CD4-positive, alpha-beta T cell treated with Interleukin-4 for 1 hour (primary cell): ENCODE results near the gene RUNX1.
"Not testable (repeated sequence)": the region's sequence is repeated elsewhere in the genome, so short reads cannot be mapped to it uniquely, and the experiment has no call there.

ENCODE experiments used
- DNase-seq, 2 donors: peaks; one replicate each; pipeline ENCODE4 v3.0.0-alpha.2; 2020 to 2022

RUNX1 gene

DNA sequence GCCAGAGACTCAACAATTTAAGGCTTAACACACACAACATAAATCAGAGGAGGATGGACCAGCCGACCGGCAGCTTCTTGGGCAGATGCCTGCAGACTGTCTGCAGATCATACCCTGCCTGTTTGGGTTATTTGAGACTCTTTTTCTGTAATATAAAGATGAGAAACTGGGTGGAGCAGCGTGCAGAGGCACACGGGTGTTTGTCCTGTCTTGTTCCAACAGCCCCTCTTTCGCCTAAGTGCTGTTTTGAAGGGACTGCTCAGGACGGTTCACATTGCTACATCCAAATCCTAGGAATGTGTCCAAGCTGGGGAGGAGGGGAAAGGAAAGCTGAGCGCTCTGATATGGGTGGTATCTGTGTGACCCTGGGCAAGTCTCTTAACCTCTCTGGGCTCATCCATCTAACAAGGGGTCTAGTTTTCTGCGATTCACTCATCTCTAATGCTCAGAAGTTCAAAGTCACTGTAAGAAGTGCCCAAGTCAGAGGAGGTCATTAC, 230.4 kb downstream of the RUNX1 start:
- no peak for DNase-seq

DNA sequence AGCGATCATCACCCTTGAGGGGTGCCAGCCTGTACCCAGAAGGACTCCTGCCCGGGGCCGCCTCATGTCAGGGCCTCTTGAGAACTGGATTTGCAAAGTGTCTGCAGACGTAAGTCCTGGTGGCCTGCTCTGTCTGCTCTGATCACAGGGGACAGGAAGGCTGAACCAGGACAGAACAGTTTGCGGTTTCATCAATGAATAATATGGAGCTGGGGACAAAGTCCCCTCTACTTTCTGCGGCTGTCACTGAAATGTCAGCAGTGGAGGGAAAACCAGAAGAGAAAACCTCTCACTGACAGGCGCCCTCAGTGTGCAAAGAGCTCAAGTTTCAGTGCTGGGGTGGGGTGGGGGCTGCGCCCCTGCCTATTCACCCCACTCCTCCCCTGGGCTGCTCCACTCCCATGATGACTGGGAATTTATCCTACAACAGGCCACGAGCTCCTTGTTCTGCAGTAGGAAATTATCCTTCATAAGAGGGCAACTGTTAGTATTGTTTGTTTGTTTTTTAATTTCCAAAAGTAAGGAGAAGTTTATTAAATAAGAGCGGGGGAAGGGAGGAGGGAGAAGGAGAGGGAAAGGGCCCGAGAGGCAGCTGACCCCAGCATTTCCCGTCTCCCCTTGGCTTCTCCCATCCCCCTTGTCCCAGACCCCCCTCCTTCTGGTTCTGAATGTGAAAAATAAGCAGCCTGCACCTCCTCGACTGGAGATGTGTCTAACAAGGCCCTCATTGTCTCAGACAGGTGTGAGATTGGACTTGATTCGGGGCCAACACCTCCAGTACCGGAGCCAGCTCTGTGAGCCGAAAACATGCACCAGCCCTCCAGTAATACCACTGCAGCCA, 231.1 kb downstream of the RUNX1 start:
- no peak for DNase-seq

DNA sequence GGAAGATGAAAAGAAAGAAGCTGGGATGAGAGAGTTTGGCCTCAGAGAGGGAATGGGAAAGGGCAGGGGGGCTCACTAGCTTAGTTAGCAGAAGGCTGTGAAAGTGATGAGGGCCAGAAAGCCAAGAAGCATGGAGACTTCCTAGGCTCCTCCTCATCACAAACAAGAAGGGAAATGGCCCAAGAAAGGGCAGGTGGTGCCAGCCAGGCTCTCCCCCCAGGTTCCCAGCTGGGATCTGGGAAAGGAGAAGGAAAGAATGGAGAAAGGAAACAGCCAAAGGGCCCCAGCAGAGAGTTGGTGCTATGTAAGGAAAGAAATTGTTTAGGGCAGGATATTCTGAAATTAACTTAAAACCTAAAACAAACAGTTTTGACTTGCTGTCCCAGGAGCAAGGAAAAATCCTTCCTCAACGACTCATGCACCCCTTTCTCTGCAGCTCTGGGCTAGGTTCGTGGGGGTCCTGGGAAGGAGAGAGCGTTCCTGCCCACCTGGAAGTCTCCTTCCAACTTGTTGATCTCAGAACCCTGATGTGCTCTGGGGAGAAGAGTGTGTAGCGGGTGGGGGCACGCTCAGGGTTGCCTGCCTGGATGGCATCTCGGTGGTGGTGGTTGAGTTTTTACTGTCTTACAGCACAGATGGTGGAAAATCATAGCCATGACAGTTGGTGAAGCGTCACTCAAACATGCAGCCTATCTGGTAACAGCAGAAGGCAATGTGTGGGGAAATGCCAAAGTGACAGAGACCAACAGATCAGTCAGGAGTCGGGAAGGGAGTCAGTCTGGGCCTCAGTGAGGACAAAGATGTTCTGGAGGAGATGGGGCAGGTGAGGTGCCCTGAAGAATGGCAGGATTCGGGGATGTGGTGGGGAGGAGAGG, 233.0 kb downstream of the RUNX1 start:
- DNase-seq, result no peak

DNA sequence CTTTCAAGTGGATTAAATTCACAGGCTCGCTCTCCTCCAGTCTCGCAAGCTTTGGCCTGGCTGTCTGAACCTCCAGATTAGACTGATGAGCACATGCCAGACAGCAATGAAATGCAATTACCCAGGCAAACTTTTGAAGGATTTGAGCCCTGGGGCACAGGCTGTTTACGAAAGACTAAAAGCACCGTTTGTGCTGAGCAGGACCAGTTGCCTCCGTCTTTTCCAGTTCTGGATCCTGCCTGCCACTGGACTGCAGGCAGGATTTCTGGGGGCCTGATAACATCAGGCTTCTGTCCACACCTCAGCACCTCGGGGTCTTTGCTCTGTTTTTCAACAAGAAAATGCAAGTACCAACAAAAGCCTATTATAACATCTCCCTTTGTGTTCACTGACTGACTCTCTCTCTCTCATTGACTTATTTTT, 234.6 kb downstream of the RUNX1 start:
- DNase-seq, result no peak

DNA sequence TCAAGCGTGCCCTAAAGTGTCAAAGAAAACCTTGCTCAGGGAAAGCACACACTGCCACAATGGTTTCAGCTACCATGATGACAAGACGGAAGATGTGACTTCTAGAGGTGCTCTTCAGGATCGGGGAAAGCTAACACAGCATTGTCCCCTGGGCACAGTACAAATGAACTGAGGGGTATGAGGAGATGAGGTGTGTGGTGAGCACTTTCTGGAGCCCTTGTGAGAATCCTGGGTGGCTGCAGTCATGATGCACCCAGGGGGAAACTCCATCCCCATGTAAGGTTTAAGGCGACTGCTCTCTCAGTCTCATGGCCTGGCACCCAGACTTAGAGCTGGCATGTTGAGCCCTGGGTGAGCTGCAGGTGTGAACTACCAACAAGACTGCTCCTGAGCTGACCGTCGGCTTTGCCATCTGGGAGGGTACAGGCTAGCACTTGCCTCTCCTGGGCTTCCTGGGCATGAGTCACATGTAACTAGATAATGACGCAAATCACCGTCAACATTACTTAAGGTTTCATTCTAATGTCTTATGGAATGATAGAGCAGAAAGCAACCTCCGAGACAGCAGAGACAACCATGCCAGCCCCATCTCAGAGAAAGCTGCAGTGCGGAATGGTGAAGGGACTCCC, 235.7 kb downstream of the RUNX1 start:
- no peak for DNase-seq

DNA sequence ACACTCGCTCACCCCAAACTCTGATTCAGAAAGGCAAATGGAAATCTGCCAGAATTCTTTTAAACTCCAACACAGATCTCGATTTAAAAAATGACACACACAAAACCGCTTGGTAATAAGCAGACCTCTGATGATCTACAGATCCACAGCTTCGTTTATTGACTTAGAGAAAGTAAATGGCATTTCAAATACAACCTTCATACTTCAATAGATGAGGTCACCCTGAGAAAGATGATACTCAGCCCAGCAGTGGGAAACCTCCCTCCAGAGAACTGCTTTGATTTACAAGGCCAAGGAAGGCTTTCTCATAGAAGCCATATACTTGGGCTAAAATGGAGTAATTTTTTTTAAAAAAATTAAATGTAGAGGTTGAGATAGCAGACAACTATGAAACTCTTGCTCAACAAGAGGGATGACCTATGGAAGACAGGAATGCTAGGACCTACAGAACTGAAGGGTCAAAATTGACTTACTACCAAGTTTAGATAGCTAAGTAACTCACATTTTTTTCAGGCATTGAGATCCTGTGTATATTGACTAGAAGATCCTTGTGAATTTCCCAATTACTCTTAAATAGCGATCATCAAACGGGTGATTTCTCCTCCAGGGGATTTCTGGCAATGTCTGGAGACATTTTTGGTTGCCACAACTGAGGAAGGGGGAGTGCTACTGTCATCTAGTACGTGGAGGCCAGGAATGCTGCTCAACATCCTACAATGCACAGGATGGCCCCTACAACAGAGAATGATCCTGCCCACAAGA, 236.4 kb downstream of the RUNX1 start:
- no peak for DNase-seq

DNA sequence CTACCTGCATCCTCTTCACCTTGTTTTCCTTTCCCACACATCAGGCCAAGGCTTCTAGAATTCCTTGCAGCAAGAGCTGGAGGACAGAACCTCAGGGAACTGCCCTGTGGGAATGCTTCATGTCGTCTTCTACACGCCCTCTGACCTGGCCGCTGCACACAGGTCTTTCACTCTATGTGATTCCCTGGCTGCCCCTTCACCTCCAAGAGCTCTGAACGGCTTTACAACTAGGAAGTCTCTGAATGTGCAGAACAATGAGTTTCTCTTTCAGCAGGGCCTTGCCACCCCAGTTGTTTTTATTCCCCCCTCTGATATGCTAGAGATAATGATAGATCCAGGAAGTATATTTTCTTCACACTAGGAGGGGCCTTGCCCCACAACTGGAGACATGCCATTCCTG, 237.7 kb downstream of the RUNX1 start:
- no peak for DNase-seq

DNA sequence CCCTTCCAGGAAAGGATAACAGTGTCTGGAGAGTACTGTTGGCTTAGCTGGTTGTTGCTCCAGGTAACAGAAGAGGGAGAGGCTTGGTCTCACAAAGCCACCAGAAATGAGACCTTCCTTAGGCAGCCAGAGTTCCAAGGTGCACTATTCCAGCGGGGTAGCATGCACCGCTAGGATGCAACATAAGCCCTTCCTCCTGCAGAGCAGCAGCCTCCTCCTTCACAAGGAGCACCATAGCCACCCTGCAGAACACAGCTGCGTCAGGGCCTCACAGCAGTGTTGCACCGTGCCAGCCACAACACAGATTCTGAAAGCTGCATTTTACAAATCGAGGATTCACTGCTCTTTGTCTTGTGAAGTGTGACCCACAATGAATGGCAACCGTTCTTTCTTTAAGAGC, 238.3 kb downstream of the RUNX1 start:
- no peak for DNase-seq

DNA sequence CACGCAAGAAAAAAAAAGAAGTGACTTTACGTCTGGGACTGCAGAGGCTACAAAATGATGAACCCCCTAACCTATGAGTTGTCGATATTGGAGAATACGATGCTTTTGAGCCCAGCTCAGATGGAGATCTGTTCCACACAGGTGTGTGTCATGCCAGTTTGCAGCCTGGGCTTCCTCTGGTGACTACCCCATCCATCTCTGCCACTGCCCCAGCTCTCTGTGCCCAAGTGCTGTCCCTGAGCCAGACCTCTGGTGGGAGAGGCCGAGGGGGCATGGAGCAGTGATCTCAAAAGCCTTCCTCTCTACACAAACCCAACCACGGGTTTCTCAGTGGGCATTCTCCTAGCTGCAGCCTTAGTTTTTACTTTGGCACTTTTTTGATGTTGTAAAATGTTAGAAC, 239.3 kb downstream of the RUNX1 start:
- no peak for DNase-seq

DNA sequence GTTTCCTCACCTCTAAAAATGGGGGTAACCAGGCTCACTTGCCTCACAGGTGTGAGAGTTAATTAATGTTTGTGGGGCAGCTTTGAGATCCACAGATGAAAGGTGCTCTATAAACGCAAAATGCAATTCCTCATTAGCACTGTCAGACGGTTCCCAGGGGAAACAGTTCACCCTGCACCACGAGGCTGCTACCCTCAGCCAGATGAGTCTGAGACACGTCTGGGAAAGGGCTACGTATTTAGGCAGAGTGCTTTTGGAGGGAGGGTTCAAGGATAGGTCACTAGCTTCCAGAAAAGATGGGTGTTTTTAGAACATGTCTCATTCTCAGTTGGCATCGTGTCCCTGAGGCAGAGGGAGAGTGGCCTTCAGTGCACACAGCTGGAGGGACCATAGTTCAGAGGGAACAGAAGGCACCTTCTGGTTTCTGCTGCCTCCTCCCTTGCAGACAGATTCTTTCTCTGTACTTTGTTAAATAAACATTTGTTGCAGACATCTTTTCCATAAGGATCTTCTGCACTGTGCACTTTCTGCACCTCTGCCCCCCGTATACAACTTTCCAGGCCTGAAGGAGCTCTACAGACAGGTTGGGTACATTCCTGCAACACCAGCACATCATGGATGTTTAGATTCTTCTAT, 240.4 kb downstream of the RUNX1 start:
- no peak for DNase-seq

DNA sequence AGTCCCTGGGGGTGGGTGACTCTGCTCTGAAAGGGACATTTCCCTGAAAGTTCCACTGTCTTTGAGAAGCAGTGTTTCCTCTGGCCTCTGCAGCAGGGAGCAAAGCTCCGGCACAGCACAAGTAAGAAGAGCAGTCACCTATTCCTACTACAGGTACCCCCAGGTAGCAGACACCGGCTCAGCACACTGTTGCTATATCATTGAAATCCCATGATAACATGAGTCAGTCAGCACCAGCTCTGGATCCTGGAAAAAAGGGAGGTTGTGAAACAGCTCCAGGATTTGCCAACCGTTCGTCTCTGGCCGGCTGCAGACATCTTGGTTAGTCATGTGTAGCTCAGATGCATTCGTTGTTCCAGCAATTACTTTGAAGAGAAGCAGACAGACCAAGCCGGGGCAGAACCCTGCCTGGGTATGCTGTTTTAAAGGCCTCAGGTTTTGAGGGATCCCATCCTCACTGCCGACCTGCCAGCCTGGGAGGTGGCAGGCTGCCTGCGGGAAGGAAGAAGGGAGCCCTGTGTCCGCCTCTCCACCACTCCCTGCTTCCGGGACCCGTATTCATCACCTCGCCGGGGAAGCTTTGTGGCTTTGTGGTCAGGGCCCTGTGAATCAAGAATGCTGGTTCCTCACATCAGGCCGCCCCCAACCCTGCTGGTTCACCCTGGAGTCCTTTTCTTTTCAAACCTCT, 241.1 kb downstream of the RUNX1 start:
- DNase-seq, result peak; percentile 52

DNA sequence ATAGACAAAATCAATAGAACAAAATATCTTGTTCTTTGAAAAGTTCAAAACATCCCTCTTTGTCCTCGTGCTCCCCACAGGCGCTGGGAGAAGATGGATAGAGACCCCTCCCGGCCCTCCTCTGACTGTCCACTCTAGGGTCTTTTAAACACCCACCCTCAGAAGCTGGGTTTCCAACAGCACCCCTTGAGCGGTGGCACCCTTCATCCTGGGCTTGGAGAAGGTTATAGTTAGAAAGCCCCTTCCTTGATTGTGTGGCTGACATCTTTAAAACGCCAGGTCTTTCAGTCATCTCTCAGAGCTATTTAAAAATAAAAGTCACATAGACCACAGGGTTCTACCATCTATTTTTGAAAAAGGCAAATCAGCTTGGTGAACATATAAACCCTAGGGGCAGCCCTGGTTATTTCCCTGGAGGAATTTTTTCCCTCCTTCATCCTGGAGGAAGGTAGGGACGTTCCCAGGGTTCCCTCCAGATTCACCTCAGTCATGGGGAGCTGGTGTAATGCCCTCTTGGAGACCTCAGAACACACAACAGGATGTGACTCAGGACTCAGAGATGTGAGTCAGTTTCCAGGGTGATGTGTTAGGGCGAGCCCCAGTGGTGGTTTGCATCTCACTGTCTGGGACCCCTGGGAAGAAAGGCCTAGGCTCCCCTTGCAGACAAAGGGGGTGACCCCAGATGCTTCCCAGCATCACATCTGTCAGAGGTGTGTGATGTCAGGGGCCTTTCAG, 241.8 kb downstream of the RUNX1 start:
- peak; percentile 52 to 65 for DNase-seq

DNA sequence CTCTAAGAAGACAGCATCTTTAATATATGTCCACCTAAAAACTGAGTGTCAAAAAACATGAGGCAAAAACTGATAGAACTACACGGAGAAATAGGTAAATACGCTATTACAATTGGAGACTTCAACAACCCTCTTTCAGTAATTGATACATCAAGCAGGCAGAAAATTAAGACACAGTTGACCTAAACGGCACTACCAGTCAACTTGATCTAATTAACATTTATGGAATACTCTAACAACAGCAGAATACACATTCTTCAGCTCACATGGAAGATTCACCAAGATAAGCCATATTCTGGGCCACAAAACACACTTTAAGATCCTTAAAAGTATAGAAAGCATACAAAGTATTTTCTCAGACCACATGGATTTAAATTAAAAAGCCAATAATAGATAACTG, 242.7 kb downstream of the RUNX1 start:
- no peak for DNase-seq

DNA sequence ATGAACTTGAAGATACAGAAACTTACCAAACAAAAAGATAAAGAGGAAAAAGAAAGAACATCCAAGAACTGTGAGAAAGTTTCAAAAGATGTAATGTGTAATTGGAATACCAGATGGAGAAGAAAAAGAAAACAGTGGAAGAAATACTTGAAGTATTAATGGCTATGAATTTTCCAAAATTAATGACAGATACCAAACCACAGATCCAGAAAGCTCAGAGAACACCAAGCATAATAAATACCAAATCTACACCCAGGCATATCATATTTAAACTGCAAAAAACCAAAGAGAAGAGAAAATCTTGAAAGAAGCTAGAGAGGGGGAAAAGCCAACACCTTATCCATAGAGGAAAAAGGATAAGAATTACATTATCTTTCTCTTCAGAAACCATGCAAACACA, 243.9 kb downstream of the RUNX1 start:
- DNase-seq, result no peak

DNA sequence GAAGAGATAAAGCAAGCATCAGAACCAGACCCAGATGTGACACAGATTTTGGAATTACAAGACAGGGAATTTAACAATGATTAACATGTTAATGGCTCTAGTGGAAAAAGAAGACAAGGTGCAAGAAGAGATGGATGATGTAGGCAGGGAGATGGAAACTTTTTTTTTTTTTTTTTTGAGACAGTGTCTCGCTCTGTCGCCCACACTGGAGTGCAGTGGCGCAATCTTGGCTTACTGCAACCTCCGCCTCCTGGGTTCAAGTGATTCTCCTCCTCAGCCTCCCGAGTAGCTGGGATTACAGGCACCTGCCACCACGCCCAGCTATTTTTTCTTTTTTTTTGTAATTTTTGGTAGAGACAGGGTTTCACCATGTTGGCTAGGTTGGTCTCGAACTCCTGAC, 244.5 kb downstream of the RUNX1 start:
- DNase-seq, result not testable (repeated sequence)

DNA sequence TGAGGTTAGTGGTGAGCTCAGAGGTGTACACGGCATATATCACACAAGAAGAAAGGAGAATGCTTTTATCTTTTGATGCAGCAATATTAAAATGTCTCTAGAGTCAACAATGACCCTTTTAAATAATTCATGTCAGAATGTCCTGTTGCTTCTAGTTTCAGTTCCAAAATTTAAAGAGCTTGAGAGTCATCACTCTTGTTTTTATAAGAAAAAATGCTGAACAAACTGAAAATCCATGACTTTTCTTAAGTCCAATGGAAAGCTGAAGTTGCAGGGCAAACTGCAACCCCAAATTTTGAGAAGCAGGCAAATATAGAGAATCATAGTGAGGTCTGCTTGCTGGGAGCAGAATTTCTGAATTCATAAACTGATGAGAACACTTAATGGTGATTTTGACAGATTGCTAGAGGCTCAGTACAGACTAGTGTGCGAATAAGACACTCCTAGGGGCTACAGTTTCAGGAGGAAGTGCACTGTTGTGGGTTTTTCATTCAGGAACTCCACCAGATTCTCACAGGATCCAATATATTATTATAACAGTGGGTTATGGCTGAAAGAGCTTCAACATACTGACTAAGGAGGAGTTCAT, 245.2 kb downstream of the RUNX1 start:
- no peak for DNase-seq

DNA sequence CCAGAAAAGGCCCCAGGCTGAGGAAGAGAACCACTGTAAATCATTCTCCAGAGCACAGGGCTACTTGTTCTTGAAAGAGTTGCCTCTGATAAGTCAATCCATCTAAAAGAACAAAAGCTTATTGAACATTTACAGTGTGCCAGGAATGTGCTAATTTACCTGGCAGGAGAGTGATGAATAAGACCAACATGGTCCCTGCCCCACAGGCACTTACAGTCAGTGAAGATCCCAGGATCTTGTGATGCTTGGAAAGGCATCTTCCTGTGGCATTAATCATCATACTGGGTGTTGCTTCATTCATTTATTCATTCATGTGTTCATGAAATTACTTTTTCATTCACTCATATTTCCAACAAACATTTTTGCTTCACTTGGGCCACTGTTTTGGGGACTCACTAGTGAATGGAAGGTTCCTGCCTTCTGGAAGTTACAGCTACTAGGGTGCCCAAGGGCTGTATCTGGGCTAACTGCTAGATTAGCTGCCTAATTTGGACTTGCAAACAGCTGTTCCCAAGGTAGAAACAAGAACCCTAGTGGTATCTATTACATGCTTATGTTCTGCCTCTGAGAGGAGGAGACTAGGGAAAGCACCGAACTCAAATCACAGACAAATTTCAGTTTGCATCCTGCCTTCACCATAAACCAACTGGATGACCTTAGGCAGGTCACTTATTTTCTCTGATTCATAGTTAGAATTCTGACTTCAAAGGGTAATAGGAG, 246.8 kb downstream of the RUNX1 start:
- DNase-seq, result no peak

DNA sequence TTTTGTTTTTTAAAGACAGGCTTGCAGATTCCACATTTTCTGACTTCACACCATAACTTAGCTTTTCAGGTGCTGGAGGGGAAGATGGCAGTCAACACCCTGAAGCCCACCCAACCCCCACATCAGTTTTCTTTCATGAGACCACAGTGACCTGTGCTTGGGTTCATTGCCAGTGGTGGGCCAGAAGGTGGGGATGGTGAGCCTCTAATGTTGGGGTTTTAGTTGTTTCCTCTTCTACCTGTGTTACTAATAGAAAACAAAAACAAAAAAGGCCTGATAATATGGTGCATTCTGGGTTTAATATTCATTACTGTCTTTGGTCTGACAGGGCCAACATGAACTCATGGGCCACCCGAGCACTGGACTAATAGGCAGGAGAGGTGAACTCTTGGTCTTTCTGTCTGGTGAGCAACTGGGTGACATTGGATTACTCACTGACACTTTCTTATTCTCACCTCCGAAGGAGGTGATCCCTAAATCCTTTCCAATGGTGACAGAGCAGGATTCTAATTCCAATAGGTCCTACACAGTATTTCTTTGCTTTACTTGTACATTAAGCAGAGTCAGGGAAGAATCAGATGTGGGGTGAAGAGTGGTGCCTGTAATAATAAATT, 247.5 kb downstream of the RUNX1 start:
- DNase-seq, result peak; percentile 23 to 38
